H1 (cell line): ENCODE data around the gene MSS51. TPM values are rescaled to one million over a fixed set of nuclear protein-coding genes. Genes with fewer than 3 reads are reported as not detected.

Source experiments
- CTCF ChIA-PET: fragments of 300-600 bp; sonication (Branson Sonifier 250); formaldehyde crosslinking; loops from one replicate; lab custom pipeline; 2021; ENCODE audit not compliant: partially characterized antibody; lab: Charles Lee
- POLR2A ChIA-PET: fragments of 300-600 bp; sonication (Branson Sonifier 250); formaldehyde crosslinking; loops from one replicate; lab custom pipeline; 2021; ENCODE audit warnings: inconsistent platforms; ENCODE audit not compliant: partially characterized antibody; lab: Charles Lee
- DNase-seq, 2 experiments: peaks; one replicate each; pipeline versions ENCODE4 v3.0.0 to v3.0.0-alpha.2; 2010 to 2022; ENCODE audit warnings: low spot score in 2 of 2, low read depth in 1 of 2, mixed read lengths in 1 of 2
- FAIRE-seq: peaks from 2 replicates; lab custom pipeline; 2011; peaks lifted over from hg19 to GRCh38; lab: Jason Lieb, UNC
- H2AFZ ChIP-seq: 2 replicates; pipeline ENCODE4 v1.8.1; 2012; ENCODE audit warnings: low read length, inconsistent platforms
- H2AK5ac ChIP-seq: 2 replicates; pipeline ENCODE4 v1.6.1; 2013; ENCODE audit warnings: low read depth, low read length
- H2BK120ac ChIP-seq: replicated peaks from 2 replicates; pipeline ENCODE3; 2013; ENCODE audit warnings: low read depth, low read length, inconsistent platforms
- H2BK12ac ChIP-seq: 2 replicates; pipeline ENCODE4 v1.6.1; 2013; ENCODE audit warnings: low read depth, low read length
- H2BK15ac ChIP-seq: 2 replicates; pipeline ENCODE4 v1.6.1; 2013; ENCODE audit warnings: low read length
- H2BK20ac ChIP-seq: 2 replicates; pipeline ENCODE4 v1.6.1; 2013; ENCODE audit warnings: low read length
- H2BK5ac ChIP-seq: 2 replicates; pipeline ENCODE4 v1.6.1; 2013; ENCODE audit warnings: low read depth, low read length
- H3K14ac ChIP-seq: 2 replicates; pipeline ENCODE4 v1.6.1; 2013; ENCODE audit warnings: inconsistent platforms; ENCODE audit not compliant: insufficient read length
- H3K18ac ChIP-seq: 2 replicates; pipeline ENCODE4 v1.6.1; 2013; ENCODE audit warnings: low read length; ENCODE audit errors: extremely low read depth
- H3K23ac ChIP-seq: 2 replicates; pipeline ENCODE4 v1.6.1; 2013; ENCODE audit warnings: inconsistent platforms; ENCODE audit not compliant: insufficient read length
- H3K23me2 ChIP-seq: 2 replicates; pipeline ENCODE4 v1.6.1; 2013; ENCODE audit warnings: low read depth, low read length
- H3K27ac ChIP-seq: 2 replicates; pipeline ENCODE4 v1.6.1; 2011; ENCODE audit warnings: low read depth, low read length, inconsistent platforms
- H3K27me3 ChIP-seq, 4 experiments: replicated peaks in 1 of 4; 1 replicate in 1 of 4; 2 replicates in 3 of 4; pipeline versions ENCODE4 v1.6.1 to v1.8.1; 2011 to 2013; ENCODE audit warnings: low read length in 3 of 4, mild to moderate bottlenecking in 3 of 4, inconsistent platforms in 2 of 4, mixed read lengths in 2 of 4, moderate library complexity in 1 of 4; ENCODE audit not compliant: control insufficient read depth in 3 of 4, insufficient read depth in 3 of 4; ENCODE audit errors: extremely low read depth in 1 of 4
- H3K36me3 ChIP-seq, 4 experiments: 2 replicates each; pipeline versions ENCODE4 v1.6.1 to v1.8.1; 2011 to 2013; ENCODE audit warnings: mild to moderate bottlenecking in 4 of 4, low read length in 3 of 4, moderate library complexity in 2 of 4, control low read depth in 1 of 4, inconsistent platforms in 1 of 4; ENCODE audit not compliant: insufficient read depth in 4 of 4, control insufficient read depth in 2 of 4
- H3K4ac ChIP-seq: replicated peaks from 2 replicates; pipeline ENCODE3; 2013; ENCODE audit warnings: low read length, low read depth, mixed read lengths, inconsistent platforms; ENCODE audit not compliant: insufficient read length
- H3K4me1 ChIP-seq, 4 experiments: replicated peaks in 1 of 4; 1 replicate in 1 of 4; 2 replicates in 3 of 4; pipeline versions ENCODE4 v1.6.1 to v1.8.1; 2011 to 2013; ENCODE audit warnings: low read length in 3 of 4, inconsistent platforms in 2 of 4, mixed read lengths in 1 of 4; ENCODE audit not compliant: insufficient read depth in 4 of 4, control insufficient read depth in 3 of 4
- H3K4me2 ChIP-seq, 2 experiments: 2 replicates each; pipeline versions ENCODE4 v1.6.1 to v1.8.1; 2011 to 2013; ENCODE audit warnings: low read depth in 2 of 2, low read length in 2 of 2, control low read depth in 1 of 2, inconsistent platforms in 1 of 2, mild to moderate bottlenecking in 1 of 2; ENCODE audit not compliant: insufficient read depth in 1 of 2
- H3K4me3 ChIP-seq, 4 experiments: fragments of 200-600, 300-600 bp in 1 of 4; sonication (generic), shearing (Covaris generic), sonication (Bioruptor Twin) in 1 of 4; 2 replicates each; pipeline versions ENCODE4 v1.5.1 to v1.8.1; 2011 to 2016; ENCODE audit warnings: low read length in 4 of 4, low read depth in 3 of 4, control low read depth in 2 of 4, inconsistent platforms in 2 of 4, mild to moderate bottlenecking in 2 of 4, mixed read lengths in 1 of 4, moderate library complexity in 1 of 4; ENCODE audit not compliant: insufficient read depth in 2 of 4; ENCODE audit errors: extremely low read depth in 1 of 4
- H3K56ac ChIP-seq: replicated peaks from 2 replicates; pipeline ENCODE3; 2013; ENCODE audit warnings: low read depth, mild to moderate bottlenecking, mixed read lengths, low read length, inconsistent platforms; ENCODE audit not compliant: insufficient read length
- H3K79me1 ChIP-seq: 2 replicates; pipeline ENCODE4 v1.6.1; 2013; ENCODE audit warnings: low read depth, low read length, control low read depth
- H3K79me2 ChIP-seq, 2 experiments: 2 replicates each; pipeline versions ENCODE4 v1.6.1 to v1.8.1; 2012 to 2013; ENCODE audit warnings: low read length in 2 of 2, mild to moderate bottlenecking in 2 of 2, inconsistent platforms in 1 of 2; ENCODE audit not compliant: insufficient read depth in 2 of 2, control insufficient read depth in 1 of 2
- H3K9ac ChIP-seq, 4 experiments: replicated peaks in 1 of 4; 1 replicate in 1 of 4; 2 replicates in 3 of 4; pipeline versions ENCODE4 v1.6.1 to v1.8.1; 2011 to 2013; ENCODE audit warnings: low read depth in 3 of 4, low read length in 3 of 4, control low read depth in 2 of 4, mild to moderate bottlenecking in 2 of 4, moderate library complexity in 2 of 4, inconsistent platforms in 1 of 4; ENCODE audit errors: extremely low read depth in 1 of 4
- H3K9me3 ChIP-seq, 2 experiments: 2 replicates each; pipeline versions ENCODE4 v1.6.1 to v1.8.1; 2012 to 2013; ENCODE audit warnings: mild to moderate bottlenecking in 2 of 2, moderate library complexity in 2 of 2, control low read depth in 1 of 2, inconsistent platforms in 1 of 2, low read depth in 1 of 2, low read length in 1 of 2, mixed read lengths in 1 of 2; ENCODE audit not compliant: insufficient read depth in 2 of 2
- H4K20me1 ChIP-seq, 2 experiments: replicated peaks in 1 of 2; 2 replicates each; pipeline versions ENCODE3 to v1.8.1; 2011 to 2013; ENCODE audit warnings: inconsistent platforms in 2 of 2, low read length in 2 of 2, mild to moderate bottlenecking in 1 of 2; ENCODE audit not compliant: insufficient read depth in 2 of 2, control insufficient read depth in 1 of 2
- H4K5ac ChIP-seq: 2 replicates; pipeline ENCODE4 v1.6.1; 2013; ENCODE audit warnings: low read length, low read depth, mixed read lengths, inconsistent platforms; ENCODE audit not compliant: insufficient read length
- H4K8ac ChIP-seq: 2 replicates; pipeline ENCODE4 v1.8.0; 2013; ENCODE audit warnings: mild to moderate bottlenecking, moderate library complexity, low read length, inconsistent platforms; ENCODE audit not compliant: insufficient read depth; ENCODE audit errors: extremely low read depth
- H4K91ac ChIP-seq: replicated peaks from 2 replicates; pipeline ENCODE3; 2013; ENCODE audit warnings: low read length, mixed read lengths, inconsistent platforms; ENCODE audit not compliant: insufficient read length
- CHD1 ChIP-seq: IDR thresholded peaks from 2 replicates; pipeline ENCODE4 v1.6.1; 2012; ENCODE audit warnings: low read depth, low read length, improper control_type of control experiment
- EGR1 ChIP-seq: IDR thresholded peaks from 2 replicates; pipeline ENCODE4 v1.6.1; 2011; ENCODE audit warnings: low read depth, low read length, borderline replicate concordance
- KDM4A ChIP-seq: IDR thresholded peaks from one replicate; pipeline ENCODE4 v1.7.1; 2012; ENCODE audit warnings: low read depth, mild to moderate bottlenecking, moderate library complexity, low read length, inconsistent platforms; ENCODE audit not compliant: severe bottlenecking
- WGBS, 2 experiments: shearing (Covaris generic) in 1 of 2; methylation state at CpG; one replicate each; pipeline versions ENCODE4 v1.1.6 to v1.1.7; 2013 to 2015; ENCODE audit warnings: low lambda C conversion rate in 2 of 2, mixed read lengths in 2 of 2, inconsistent platforms in 1 of 2, low coverage in 1 of 2, missing lambda C conversion rate in 1 of 2; ENCODE audit not compliant: insufficient replicate concordance in 2 of 2, insufficient coverage in 1 of 2, insufficient read length in 1 of 2; ENCODE audit errors: extremely low coverage in 1 of 2, missing lambda C conversion rate in 1 of 2; 5-methylcytosine and 5-hydroxymethylcytosine counted together
- polyA plus RNA-seq, 7 experiments: library from polyadenylated mRNA; depleted of rRNA in 3 of 7; stranded (reverse) in 5 of 7; unstranded in 2 of 7; fragments of >200 nt in 5 of 7; fragments of 200-250 nt in 2 of 7; gene quantifications; 1 replicate in 5 of 7; 2 replicates in 1 of 7; 4 replicates in 1 of 7; pipeline versions ENCODE4 v1.2.1 to v1.2.3, GENCODE V29; 2011 to 2013; ENCODE audit warnings: missing spikeins in 2 of 7, mixed read lengths in 2 of 7
- total RNA-seq: library from RNA; stranded (reverse); fragmentation: NEBNext Ultra II Directional; extraction: Animal tissue kit (Norgen Biotek cat#: 25700); gene quantifications from 2 replicates; pipeline ENCODE4 v1.2.1, GENCODE V29; 2021

Gene MSS51
- total and polyA plus RNA-seq, 2 of the 8 experiments (the other 6 are each of a cell fraction or from before 2014, with no cell fraction given) = 1.5 to 1.7 TPM

GRCh38 chr10:73408061-73408460, 25.3 kb downstream of the MSS51 start:
- Histone ChIP-seq H4K5ac (no peak overlapping the region), H3K36me3 (no peaks in the 10 kb centered on the region; a peak in 1 of 8 replicates), H2BK15ac (no peak overlapping the region), H2AK5ac (no peak overlapping the region), H3K9ac (no peak overlapping the region), H3K4ac (no peak overlapping the region), H3K9me3 (no peaks in the 10 kb centered on the region), H3K4me3 (no peak overlapping the region), H3K18ac (no peak overlapping the region), H3K79me2 (peaks cover 3 to 85% of the 10 kb centered on the region in 2 experiments; a peak in 3 of 4 replicates), H2BK12ac (no peak overlapping the region), H3K14ac (no peak overlapping the region), H3K56ac (no peak overlapping the region), H2BK120ac (no peak overlapping the region), H2BK20ac (no peak overlapping the region), H3K27me3 (no peaks in the 10 kb centered on the region), H4K20me1 (peaks cover 0 to 7% of the 10 kb centered on the region in 2 experiments), H3K4me2 (no peak overlapping the region), H3K27ac (no peak overlapping the region), H4K91ac (no peak overlapping the region), H3K79me1 (peaks cover 4% of the 10 kb centered on the region), H2BK5ac (no peak overlapping the region), H3K23me2 (peaks cover 3% of the 10 kb centered on the region), H3K4me1 (peaks cover 0 to 3% (median 1%) of the 10 kb centered on the region in 4 experiments; a peak in 3 of 7 replicates), H3K23ac (no peak overlapping the region), H2AFZ (no peak overlapping the region), H4K8ac (no peak overlapping the region)
- ChIA-PET POLR2A (no interaction called here), CTCF (interaction anchor here (0.7 kb wide), 1 partner anchor 130 kb away, joined by 3 read pairs; no protein-coding TSS in a partner anchor)
- 97% methylated on average over 5 of the region's 5 CpGs; no CpG with 5 or more reads in 1 of the 2 experiments for WGBS, 2 experiments
- FAIRE-seq = no peak
- DNase-seq = no peak
- TF ChIP-seq CHD1 = no peak
- TF ChIP-seq EGR1 = no peak
- TF ChIP-seq KDM4A = no peak
